GM23338 (cell line): ENCODE data around the gene WASHC2A. TPM values are rescaled to one million over a fixed set of nuclear protein-coding genes. Genes with fewer than 3 reads are reported as not detected.
"Not testable (repeated sequence)": the region's sequence is repeated elsewhere in the genome, so short reads cannot be mapped to it uniquely, and the experiment has no call there.

ENCODE experiments used
- ATAC-seq: fragments of 200-7000 bp; cut with Tn5 transposase; 3 replicates; pipeline ENCODE4 v1.9.1; 2020
- DNase-seq: peaks from one replicate; pipeline ENCODE4 v3.0.0-alpha.2; 2015; ENCODE audit warnings: low spot score
- H2AFZ ChIP-seq: fragments of 200-600 bp; sonication (generic); 2 replicates; pipeline ENCODE4 v1.8.0; 2016; ENCODE audit warnings: antibody characterized with exemption, mild to moderate bottlenecking, moderate library complexity
- H3F3A ChIP-seq: fragments of 200-600 bp; sonication (generic); replicated peaks from 2 replicates; pipeline ENCODE4 v1.8.0; 2017; ENCODE audit warnings: antibody characterized with exemption, mixed run types, low read depth
- H3K27ac ChIP-seq: fragments of 200-600 bp; sonication (generic); 2 replicates; pipeline ENCODE4 v1.6.1; 2016; ENCODE audit warnings: low read depth
- H3K27me3 ChIP-seq: fragments of 200-600 bp; sonication (generic); 2 replicates; pipeline ENCODE4 v1.8.0; 2016; ENCODE audit warnings: mild to moderate bottlenecking, mixed run types, moderate library complexity; ENCODE audit not compliant: insufficient read depth
- H3K36me3 ChIP-seq: fragments of 200-600 bp; sonication (generic); 2 replicates; pipeline ENCODE4 v1.8.0; 2016; ENCODE audit warnings: mild to moderate bottlenecking; ENCODE audit not compliant: insufficient read depth
- H3K4me1 ChIP-seq: fragments of 200-600 bp; sonication (generic); 2 replicates; pipeline ENCODE4 v1.8.0; 2016; ENCODE audit warnings: mild to moderate bottlenecking, moderate library complexity; ENCODE audit not compliant: insufficient read depth
- H3K4me2 ChIP-seq: fragments of 200-600 bp; sonication (generic); 2 replicates; pipeline ENCODE4 v1.7.1; 2017; ENCODE audit warnings: mixed run types
- H3K4me3 ChIP-seq: fragments of 200-600 bp; sonication (generic); 2 replicates; pipeline ENCODE4 v1.6.1; 2016; ENCODE audit warnings: mixed run types
- H3K79me2 ChIP-seq: fragments of 200-600 bp; sonication (generic); replicated peaks from 2 replicates; pipeline ENCODE4 v1.8.0; 2017; ENCODE audit warnings: mild to moderate bottlenecking; ENCODE audit not compliant: insufficient read depth
- H3K9me2 ChIP-seq: fragments of 200-600 bp; sonication (generic); 2 replicates; pipeline ENCODE4 v1.8.0; 2017; ENCODE audit not compliant: insufficient read depth
- H4K20me1 ChIP-seq: fragments of 200-600 bp; sonication (generic); replicated peaks from 2 replicates; pipeline ENCODE4 v1.8.0; 2017; ENCODE audit warnings: mild to moderate bottlenecking; ENCODE audit not compliant: insufficient read depth
- H3K27ac Mint-ChIP-seq: 2 replicates; pipeline ENCODE4 v1.8.0; 2020; ENCODE audit warnings: inconsistent platforms, mild to moderate bottlenecking, moderate library complexity, mixed read lengths
- H3K27me3 Mint-ChIP-seq: 3 replicates; pipeline ENCODE4 v1.8.0; 2022; ENCODE audit warnings: low read depth, mild to moderate bottlenecking, moderate library complexity, mixed read lengths, inconsistent platforms; ENCODE audit not compliant: insufficient read depth, poor library complexity
- H3K36me3 Mint-ChIP-seq: 3 replicates; pipeline ENCODE4 v1.8.0; 2021; ENCODE audit warnings: low read depth, mild to moderate bottlenecking, inconsistent platforms, moderate library complexity, mixed read lengths
- H3K4me1 Mint-ChIP-seq: 3 replicates; pipeline ENCODE4 v1.8.0; 2020; ENCODE audit warnings: mild to moderate bottlenecking, inconsistent platforms, mixed read lengths
- H3K4me3 Mint-ChIP-seq: 3 replicates; pipeline ENCODE4 v1.8.0; 2021; ENCODE audit warnings: moderate library complexity, mild to moderate bottlenecking, inconsistent platforms, mixed read lengths
- H3K9me3 Mint-ChIP-seq: 3 replicates; pipeline ENCODE4 v1.8.0; 2020; ENCODE audit warnings: moderate library complexity, mild to moderate bottlenecking, inconsistent platforms, mixed read lengths
- polyA plus RNA-seq: library from polyadenylated mRNA; unstranded; fragments of >200 nt; fragmentation: Nextera tagmentation; extraction: Ambion mirVana; gene quantifications from 2 replicates; pipeline ENCODE4 v1.2.1, GENCODE V29; 2016
- total RNA-seq: library from RNA; depleted of rRNA; stranded (reverse); fragments of >200 nt; shearing (Covaris generic); gene quantifications from 2 replicates; pipeline ENCODE4 v1.2.3, GENCODE V29; 2014

WASHC2A gene
- total and polyA plus RNA-seq, 2 experiments from 2014 or later: 13.2 to 24.5 TPM

- not testable (repeated sequence) for H2AFZ ChIP-seq, H3K27ac ChIP-seq, H3K4me2 ChIP-seq, H3K9me3 Mint-ChIP-seq, H3K36me3 ChIP-seq, H3K27me3 ChIP-seq, H3K4me1 Mint-ChIP-seq, H3K4me3 Mint-ChIP-seq, DNase-seq, H3K27me3 Mint-ChIP-seq, H3K4me1 ChIP-seq, H3K79me2 ChIP-seq, H3F3A ChIP-seq, ATAC-seq, H3K27ac Mint-ChIP-seq, H4K20me1 ChIP-seq, H3K4me3 ChIP-seq, H3K9me2 ChIP-seq
- H3K36me3 Mint-ChIP-seq: peaks cover 11% of the 10 kb centered on the region; the same call in 2 of the 3 replicates
These were observed 29.0 kb downstream of the WASHC2A start for GRCh38 chr10:50096722-50097121.

GRCh38 chr10:50098645-50099044 lies 30.9 kb downstream of the WASHC2A start:
- H4K20me1 ChIP-seq, H3K4me2 ChIP-seq, H3K4me3 ChIP-seq, H3K4me1 ChIP-seq, H3K9me3 Mint-ChIP-seq, H3K27me3 ChIP-seq, H3K4me3 Mint-ChIP-seq, DNase-seq, H3K4me1 Mint-ChIP-seq, H3K9me2 ChIP-seq, H3F3A ChIP-seq, H3K79me2 ChIP-seq, H2AFZ ChIP-seq, H3K27ac ChIP-seq, H3K27me3 Mint-ChIP-seq, H3K36me3 ChIP-seq, H3K27ac Mint-ChIP-seq, ATAC-seq: not testable (repeated sequence)
- peaks cover 14% of the 10 kb centered on the region; the same call in 2 of the 3 replicates for H3K36me3 Mint-ChIP-seq

GRCh38 chr10:50101139-50101582 lies 33.4 kb downstream of the WASHC2A start:
- H3K4me1 ChIP-seq, H3K27ac Mint-ChIP-seq, H3F3A ChIP-seq, H4K20me1 ChIP-seq, H3K9me2 ChIP-seq, H2AFZ ChIP-seq, DNase-seq, H3K36me3 ChIP-seq, H3K27ac ChIP-seq, ATAC-seq, H3K79me2 ChIP-seq, H3K27me3 ChIP-seq, H3K4me2 ChIP-seq, H3K4me1 Mint-ChIP-seq, H3K9me3 Mint-ChIP-seq, H3K4me3 ChIP-seq, H3K4me3 Mint-ChIP-seq, H3K27me3 Mint-ChIP-seq: not testable (repeated sequence)
- peaks cover 14% of the 10 kb centered on the region; the same call in 2 of the 3 replicates for H3K36me3 Mint-ChIP-seq

- peaks cover 14% of the 10 kb centered on the region; the same call in 2 of the 3 replicates for H3K36me3 Mint-ChIP-seq
- H3K27me3 Mint-ChIP-seq, H3K27me3 ChIP-seq, H2AFZ ChIP-seq, DNase-seq, H3K4me1 Mint-ChIP-seq, ATAC-seq, H3K27ac ChIP-seq, H4K20me1 ChIP-seq, H3K9me3 Mint-ChIP-seq, H3K4me2 ChIP-seq, H3K27ac Mint-ChIP-seq, H3F3A ChIP-seq, H3K36me3 ChIP-seq, H3K4me3 Mint-ChIP-seq, H3K4me1 ChIP-seq, H3K9me2 ChIP-seq, H3K79me2 ChIP-seq, H3K4me3 ChIP-seq: not testable (repeated sequence)
These were observed 34.0 kb downstream of the WASHC2A start for GRCh38 chr10:50101747-50102146.

- H3K36me3 Mint-ChIP-seq: peaks cover 14% of the 10 kb centered on the region; the same call in 2 of the 3 replicates
These were observed 34.5 kb downstream of the WASHC2A start for GRCh38 chr10:50102267-50102666.

GRCh38 chr10:50108999-50109698 lies 41.4 kb downstream of the WASHC2A start:
- not testable (repeated sequence) for H3K4me1 Mint-ChIP-seq, ATAC-seq, H3K9me3 Mint-ChIP-seq

More at GRCh38 chr10:50102267-50102666, 34.5 kb downstream of the WASHC2A start:
- not testable (repeated sequence) for H3K4me3 Mint-ChIP-seq, H3K4me1 Mint-ChIP-seq, H3K27ac ChIP-seq, H3K4me1 ChIP-seq, H3K4me3 ChIP-seq, H3K79me2 ChIP-seq, DNase-seq, H3K9me3 Mint-ChIP-seq, ATAC-seq, H3K27me3 ChIP-seq, H3K27ac Mint-ChIP-seq, H3K36me3 ChIP-seq, H3K27me3 Mint-ChIP-seq, H2AFZ ChIP-seq, H3F3A ChIP-seq, H4K20me1 ChIP-seq, H3K9me2 ChIP-seq, H3K4me2 ChIP-seq

More at GRCh38 chr10:50108999-50109698, 41.4 kb downstream of the WASHC2A start:
- H3K27ac ChIP-seq, H3K27ac Mint-ChIP-seq, H3K4me1 ChIP-seq, H3K79me2 ChIP-seq, H3F3A ChIP-seq, H3K27me3 Mint-ChIP-seq, H3K4me3 ChIP-seq, H3K36me3 ChIP-seq, H3K9me2 ChIP-seq, H3K4me2 ChIP-seq, H3K4me3 Mint-ChIP-seq, DNase-seq, H3K27me3 ChIP-seq, H4K20me1 ChIP-seq, H3K36me3 Mint-ChIP-seq, H2AFZ ChIP-seq: not testable (repeated sequence)
